IPS-15b (cell line): ENCODE results near the gene SLC39A5.
"Not testable (repeated sequence)": the region's sequence is repeated elsewhere in the genome, so short reads cannot be mapped to it uniquely, and the experiment has no call there.

ENCODE experiments used
- H3K27me3 ChIP-seq: one replicate; pipeline ENCODE4 v1.6.1; 2013; ENCODE audit warnings: low read length; ENCODE audit not compliant: control insufficient read depth, insufficient read depth
- H3K36me3 ChIP-seq: one replicate; pipeline ENCODE4 v1.6.1; 2013; ENCODE audit warnings: low read length; ENCODE audit not compliant: control insufficient read depth, insufficient read depth
- H3K4me1 ChIP-seq: one replicate; pipeline ENCODE4 v1.6.1; 2013; ENCODE audit warnings: mild to moderate bottlenecking, low read length; ENCODE audit not compliant: control insufficient read depth, insufficient read depth
- H3K4me3 ChIP-seq: one replicate; pipeline ENCODE4 v1.5.1; 2013; ENCODE audit warnings: low read depth, low read length
- H3K9ac ChIP-seq: one replicate; pipeline ENCODE4 v1.6.1; 2013; ENCODE audit warnings: low read depth, mild to moderate bottlenecking, low read length
- H3K9me3 ChIP-seq: one replicate; pipeline ENCODE4 v1.6.1; 2013; ENCODE audit warnings: mild to moderate bottlenecking, low read length; ENCODE audit not compliant: control insufficient read depth, insufficient read depth

SLC39A5 gene

DNA sequence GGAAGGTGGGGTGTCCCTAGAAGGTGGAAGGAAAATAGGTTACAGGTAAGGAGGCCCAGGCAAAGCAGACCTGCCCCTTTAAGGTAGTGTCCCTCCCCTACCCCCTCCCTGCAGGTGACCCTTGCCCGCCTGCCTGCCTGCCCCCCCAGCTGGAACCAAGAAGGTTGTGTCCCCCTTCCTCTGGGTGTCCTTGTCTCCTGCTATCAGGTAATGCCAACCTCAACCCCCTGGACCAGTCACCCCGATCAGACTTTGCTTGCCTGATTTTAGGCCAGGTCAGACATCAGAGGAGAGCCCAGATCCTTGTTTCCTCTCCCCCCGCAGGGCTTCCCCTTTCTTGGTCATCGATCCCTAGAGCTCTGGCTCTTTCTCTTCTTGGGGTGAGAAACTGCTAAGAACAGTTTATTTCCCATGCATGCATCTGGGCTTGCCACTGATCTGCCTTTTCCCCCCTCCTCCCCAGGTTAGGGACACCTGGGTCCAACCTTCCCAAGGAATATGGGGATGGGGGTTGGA lies at the start of gene SLC39A5:
TSS of gene SLC39A5 (plus strand) at position 136 of the 516 bp plus-strand sequence. CDS start 1,224 bp downstream, outside the sequence.
- Histone ChIP-seq H3K27me3 (no peaks in the 10 kb centered on the region), H3K9ac (no peak within 1 kb of the TSS), H3K36me3 (no peaks in the 10 kb centered on the region), H3K9me3 (no peaks in the 10 kb centered on the region), H3K4me3 (no peak within 1 kb of the TSS), H3K4me1 (peaks cover 2% of the 10 kb centered on the region)

GRCh38 chr12:56186957-56187356 lies 42.9 kb upstream of the SLC39A5 start:
- no peak overlapping the region for H3K4me3 ChIP-seq
- no peak overlapping the region for H3K9ac ChIP-seq

DNA sequence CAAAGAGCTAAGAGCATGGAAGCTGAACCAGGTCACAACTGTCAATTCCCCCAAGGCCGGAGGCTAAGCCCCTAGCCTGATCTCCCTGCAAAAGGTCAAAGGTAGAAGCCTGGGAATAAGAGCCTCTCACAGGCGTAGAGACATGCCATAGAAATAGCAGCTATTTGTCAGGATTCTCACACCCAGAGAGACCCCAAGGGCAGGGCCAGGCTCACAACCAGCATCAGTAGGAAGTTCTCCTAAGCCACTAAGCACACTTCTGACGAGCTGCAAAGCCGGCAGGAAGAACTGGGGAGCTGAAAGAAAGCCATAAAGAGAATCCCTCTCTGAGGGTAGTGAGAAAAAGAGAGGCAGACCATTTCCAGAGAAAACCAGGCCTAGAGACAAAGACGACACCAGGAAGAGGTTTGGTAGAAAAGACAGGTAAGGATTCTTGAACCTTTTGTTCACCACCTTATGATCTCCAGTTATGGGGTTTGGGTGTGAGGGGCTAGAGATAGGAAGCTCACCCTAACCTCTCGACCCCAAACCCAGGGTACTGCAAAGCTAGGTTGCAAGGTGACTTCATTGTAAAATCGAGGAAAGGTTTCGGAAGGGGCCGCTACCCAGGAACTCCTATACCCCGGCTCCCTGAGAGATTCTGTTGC lies 41.6 kb upstream of the SLC39A5 start:
- H3K36me3 ChIP-seq = peaks cover 26% of the 10 kb centered on the region
- H3K4me3 ChIP-seq = peak overlapping the region; percentile 82
- H3K9me3 ChIP-seq = no peaks in the 10 kb centered on the region
- peaks cover 8% of the 10 kb centered on the region for H3K4me1 ChIP-seq
- no peaks in the 10 kb centered on the region for H3K27me3 ChIP-seq
- peak overlapping the region; percentile 71 for H3K9ac ChIP-seq

More at GRCh38 chr12:56186957-56187356, 42.9 kb upstream of the SLC39A5 start:
- peaks cover 8% of the 10 kb centered on the region for H3K4me1 ChIP-seq
- no peaks in the 10 kb centered on the region for H3K9me3 ChIP-seq
- H3K27me3 ChIP-seq = no peaks in the 10 kb centered on the region
- H3K36me3 ChIP-seq = peaks cover 31% of the 10 kb centered on the region

DNA sequence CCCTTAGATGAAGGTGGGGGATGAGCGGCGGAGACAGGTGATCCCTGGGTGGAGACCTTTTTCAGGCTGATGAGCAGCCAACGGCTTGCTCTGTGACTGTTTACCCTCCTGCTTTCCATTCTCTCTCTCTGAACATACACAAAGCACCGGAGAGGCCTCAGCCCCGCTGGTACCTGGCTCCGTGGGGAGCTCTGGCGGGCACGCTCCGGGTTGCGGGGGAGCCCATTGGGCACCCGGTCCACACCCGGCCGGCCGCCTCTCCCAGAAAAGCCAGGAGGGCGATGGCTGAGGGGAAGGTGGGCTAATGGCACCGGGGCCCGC lies 41.1 kb upstream of the SLC39A5 start:
- no peaks in the 10 kb centered on the region for H3K9me3 ChIP-seq
- H3K9ac ChIP-seq = peak overlapping the region; percentile 71
- H3K36me3 ChIP-seq = peaks cover 21% of the 10 kb centered on the region
- H3K27me3 ChIP-seq = no peaks in the 10 kb centered on the region
- peak overlapping the region; percentile 82 for H3K4me3 ChIP-seq
- H3K4me1 ChIP-seq = peaks cover 8% of the 10 kb centered on the region

GRCh38 chr12:56189099-56189917 lies 40.5 kb upstream of the SLC39A5 start, which contains the start of gene SMARCC2:
TSS of gene SMARCC2 (minus strand) at chr12:56189483. CDS start at chr12:56189461, 22 bp downstream.
- H3K9me3 ChIP-seq = no peaks in the 10 kb centered on the region
- H3K9ac ChIP-seq = peak within 1 kb of the TSS; percentile 93
- no peaks in the 10 kb centered on the region for H3K27me3 ChIP-seq
- peaks cover 8% of the 10 kb centered on the region for H3K4me1 ChIP-seq
- H3K4me3 ChIP-seq = peak within 1 kb of the TSS; percentile 94
- H3K36me3 ChIP-seq = peaks cover 16% of the 10 kb centered on the region

DNA sequence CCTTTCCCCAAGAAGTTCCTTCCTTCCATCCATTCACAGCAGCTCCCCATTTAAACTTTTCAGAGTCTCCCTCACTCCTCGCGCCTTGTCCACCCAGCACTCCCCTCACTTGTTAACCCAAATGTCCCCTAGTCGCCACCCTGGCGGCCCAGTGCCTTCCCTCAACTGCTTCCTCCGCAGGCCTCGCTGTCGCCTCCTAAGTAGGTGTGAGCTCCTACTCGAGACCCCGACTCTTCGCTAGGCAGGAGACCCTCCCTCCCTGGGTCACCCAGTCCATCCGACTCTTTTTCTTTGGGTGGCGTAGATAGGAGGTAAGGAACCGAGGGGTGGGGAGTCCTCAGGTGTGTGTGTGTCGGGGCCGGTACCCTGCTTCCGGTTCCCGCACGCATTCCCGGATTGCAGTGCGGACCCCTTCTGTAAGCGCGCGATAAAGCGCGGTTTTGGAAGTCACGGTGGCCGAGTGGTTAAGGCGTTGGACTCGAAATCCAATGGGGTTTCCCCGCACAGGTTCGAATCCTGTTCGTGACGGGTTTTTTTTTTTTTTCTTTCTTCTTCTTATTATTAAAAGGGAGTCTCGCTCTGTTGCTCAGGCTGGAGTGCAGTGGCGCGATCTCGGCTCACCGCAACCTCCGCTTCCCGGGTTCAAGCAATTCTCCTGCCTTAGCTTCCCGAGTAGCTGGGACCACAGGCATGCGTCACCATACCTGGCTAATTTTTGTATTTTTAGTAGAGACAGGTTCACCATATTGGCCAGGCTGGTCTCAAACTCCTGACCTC lies 39.7 kb upstream of the SLC39A5 start:
- no peaks in the 10 kb centered on the region for H3K27me3 ChIP-seq
- peaks cover 8% of the 10 kb centered on the region for H3K4me1 ChIP-seq
- peak overlapping the region; percentile 94 for H3K4me3 ChIP-seq
- H3K36me3 ChIP-seq = peaks cover 9% of the 10 kb centered on the region
- no peaks in the 10 kb centered on the region for H3K9me3 ChIP-seq
- peak overlapping the region; percentile 93 for H3K9ac ChIP-seq

- Histone ChIP-seq H3K4me3 (peak overlapping the region; percentile 94), H3K9ac (peak overlapping the region; percentile 68), H3K9me3 (no peaks in the 10 kb centered on the region)
These were observed 39.1 kb upstream of the SLC39A5 start for GRCh38 chr12:56190695-56191155.

GRCh38 chr12:56192582-56192981 lies 37.3 kb upstream of the SLC39A5 start:
- Histone ChIP-seq H3K9ac (no peak overlapping the region), H3K9me3 (no peaks in the 10 kb centered on the region), H3K4me3 (no peak overlapping the region), H3K27me3 (no peaks in the 10 kb centered on the region), H3K4me1 (peaks cover 8% of the 10 kb centered on the region), H3K36me3 (no peaks in the 10 kb centered on the region)

More at GRCh38 chr12:56190695-56191155, 39.1 kb upstream of the SLC39A5 start:
- no peaks in the 10 kb centered on the region for H3K27me3 ChIP-seq
- peaks cover 8% of the 10 kb centered on the region for H3K4me1 ChIP-seq
- H3K36me3 ChIP-seq = peaks cover 5% of the 10 kb centered on the region

DNA sequence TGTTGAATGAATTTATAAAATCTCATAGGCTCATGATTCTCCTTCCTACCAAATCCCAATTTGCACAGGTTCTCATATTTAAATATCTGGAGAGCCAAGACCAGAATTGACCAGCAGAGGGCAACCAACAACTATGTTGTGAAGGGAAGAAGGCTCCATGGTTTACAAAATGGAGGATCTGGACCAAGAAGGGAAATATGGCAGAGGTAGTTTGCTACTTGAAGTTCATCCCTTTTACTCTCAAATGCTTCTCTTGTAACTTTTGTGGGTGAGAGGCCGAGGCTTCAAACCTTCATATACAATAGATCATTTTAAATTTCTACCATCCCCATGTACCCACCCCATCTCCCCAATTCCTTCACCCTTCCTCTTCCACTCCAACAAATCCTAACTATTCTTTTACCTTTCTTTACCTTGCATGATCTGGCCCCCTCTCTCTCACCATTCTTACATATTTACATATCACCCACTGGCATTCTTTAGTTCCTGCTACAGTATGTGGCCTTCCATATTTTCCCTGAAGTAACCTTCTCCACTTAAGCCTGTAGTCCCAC lies 36.7 kb upstream of the SLC39A5 start:
- no peak overlapping the region for H3K4me3 ChIP-seq
- no peak overlapping the region for H3K9ac ChIP-seq
- H3K36me3 ChIP-seq = no peaks in the 10 kb centered on the region
- no peaks in the 10 kb centered on the region for H3K9me3 ChIP-seq
- H3K27me3 ChIP-seq = no peaks in the 10 kb centered on the region
- H3K4me1 ChIP-seq = peaks cover 4% of the 10 kb centered on the region

- not testable (repeated sequence) for H3K9me3 ChIP-seq, H3K4me1 ChIP-seq, H3K27me3 ChIP-seq, H3K36me3 ChIP-seq, H3K9ac ChIP-seq, H3K4me3 ChIP-seq
These were observed 32.9 kb upstream of the SLC39A5 start for GRCh38 chr12:56196818-56197550.
